ENCODE data around the gene NR3C1.

The NR3C1 gene

DNA sequence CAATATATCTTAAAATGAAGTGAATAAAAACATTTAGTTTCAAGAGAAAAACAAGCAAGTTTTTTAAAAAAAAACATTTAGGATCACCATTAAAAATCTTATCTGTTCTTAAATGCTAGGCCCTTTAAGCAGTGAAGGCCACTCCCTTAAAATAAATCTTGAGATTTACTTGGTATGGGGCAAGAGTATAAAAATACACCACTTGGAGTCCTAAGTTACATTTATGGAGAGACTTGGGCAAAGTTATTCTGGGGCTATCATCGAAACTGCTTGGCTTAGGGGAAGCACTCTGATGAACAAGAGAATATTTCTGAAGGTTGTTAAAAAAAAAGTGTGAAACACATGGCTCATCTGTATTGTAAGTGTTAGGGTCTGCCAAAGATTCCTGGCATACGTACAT, 97.4 kb downstream of the NR3C1 start:
- Histone ChIP-seq H3K4me1 (ENCODE audit: control insufficient read depth, insufficient read depth, low read length) (no peaks in the 10 kb centered on the region), H3K36me3 (ENCODE audit: control insufficient read depth, insufficient read depth, low read length) (no peaks in the 10 kb centered on the region), H3K9ac (ENCODE audit: low read length) (no peak overlapping the region), H3K4me3 (ENCODE audit: low read length) (no peak overlapping the region), H3K27me3 (ENCODE audit: control insufficient read depth, insufficient read depth, low read length) (no peaks in the 10 kb centered on the region), H3K9me3 (ENCODE audit: control insufficient read depth, low read length) (no peaks in the 10 kb centered on the region)

DNA sequence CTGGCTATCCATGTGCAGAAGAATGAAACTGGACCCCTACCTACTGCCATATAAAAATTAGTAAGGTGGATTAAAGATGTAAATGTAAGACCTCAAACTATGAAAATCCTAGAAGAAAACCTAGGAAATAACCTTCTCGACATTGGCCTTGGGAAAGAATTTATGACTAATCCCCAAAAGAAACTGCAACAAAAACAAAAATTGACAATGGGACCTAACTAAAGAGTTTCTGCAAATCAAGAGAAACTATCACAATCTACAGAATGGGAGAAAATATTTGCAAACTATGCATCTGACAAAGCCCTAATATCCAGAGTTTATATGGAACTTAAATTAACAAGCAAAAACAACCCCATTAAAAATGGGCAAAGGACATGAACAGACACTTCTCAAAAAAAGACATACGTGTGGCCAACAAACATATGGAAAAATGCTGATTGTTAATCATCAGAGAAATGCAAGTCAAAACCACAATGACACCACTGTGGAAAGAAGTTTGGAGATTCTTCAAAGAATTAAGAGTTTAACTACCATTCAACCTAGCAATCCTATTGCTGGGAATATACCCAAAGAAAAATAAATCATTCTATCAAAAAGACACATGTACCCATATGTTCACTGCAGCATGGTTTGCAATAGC, 98.5 kb downstream of the NR3C1 start:
- Histone ChIP-seq H3K36me3 (ENCODE audit: control insufficient read depth, insufficient read depth, low read length) (no peaks in the 10 kb centered on the region), H3K9me3 (ENCODE audit: control insufficient read depth, low read length) (no peaks in the 10 kb centered on the region), H3K27me3 (ENCODE audit: control insufficient read depth, insufficient read depth, low read length) (no peaks in the 10 kb centered on the region), H3K4me1 (ENCODE audit: control insufficient read depth, insufficient read depth, low read length) (no peaks in the 10 kb centered on the region), H3K9ac (ENCODE audit: low read length) (no peak overlapping the region), H3K4me3 (ENCODE audit: low read length) (no peak overlapping the region)

DNA sequence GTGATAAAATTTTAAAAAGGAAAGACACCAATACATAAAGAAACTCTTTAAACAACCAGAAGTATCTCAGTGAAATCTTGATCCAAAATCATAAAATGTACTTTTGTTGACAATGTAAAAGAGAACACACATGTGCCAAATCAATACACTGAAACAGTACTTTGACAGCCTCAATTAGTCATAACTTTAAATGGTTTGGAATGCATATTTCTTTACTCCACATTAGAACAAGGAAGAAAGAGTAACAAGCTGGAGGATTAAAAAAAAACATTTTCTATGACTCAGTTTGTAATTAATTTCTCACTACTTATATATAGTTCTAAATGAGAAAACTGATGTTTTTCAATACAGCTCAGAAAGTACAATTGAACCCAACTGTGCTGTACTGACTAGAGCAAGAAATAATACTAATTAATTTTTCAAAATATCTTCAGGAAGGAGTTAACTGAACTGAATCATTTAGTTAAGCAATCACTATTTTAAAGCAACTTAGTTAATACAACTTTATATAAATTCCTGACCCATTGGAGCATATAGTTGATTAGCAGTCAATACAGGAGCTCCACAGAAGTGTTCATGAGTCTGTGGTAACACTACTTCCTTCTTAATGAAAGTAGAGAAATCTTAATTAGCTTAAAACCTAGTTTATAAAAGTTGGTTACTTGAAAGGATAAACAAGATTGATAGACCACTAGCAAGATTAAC, 101.0 kb downstream of the NR3C1 start:
- Histone ChIP-seq H3K9ac (ENCODE audit: low read length) (no peak overlapping the region), H3K9me3 (ENCODE audit: control insufficient read depth, low read length) (no peaks in the 10 kb centered on the region), H3K4me1 (ENCODE audit: control insufficient read depth, insufficient read depth, low read length) (no peaks in the 10 kb centered on the region), H3K36me3 (ENCODE audit: control insufficient read depth, insufficient read depth, low read length) (no peaks in the 10 kb centered on the region), H3K27me3 (ENCODE audit: control insufficient read depth, insufficient read depth, low read length) (no peaks in the 10 kb centered on the region), H3K4me3 (ENCODE audit: low read length) (no peak overlapping the region)

DNA sequence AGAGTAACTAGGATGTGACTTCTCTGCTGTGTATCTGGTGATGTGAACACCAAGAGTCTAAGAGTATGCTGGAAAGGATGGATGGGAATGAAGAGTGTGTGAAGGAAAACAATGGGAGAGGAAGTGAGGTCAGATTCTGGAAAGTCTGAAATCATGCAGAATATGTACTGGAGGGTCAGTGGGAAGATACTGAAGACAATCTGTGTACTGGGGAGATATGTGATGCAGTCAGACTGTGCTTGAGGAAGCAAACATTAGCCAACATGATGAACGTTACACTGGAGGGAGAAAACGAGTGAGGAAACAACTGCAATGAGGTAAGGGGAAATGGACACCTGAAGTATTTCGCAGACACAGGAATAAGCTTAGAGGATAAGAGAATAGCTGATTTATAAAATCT, 105.7 kb downstream of the NR3C1 start:
- Histone ChIP-seq H3K36me3 (ENCODE audit: control insufficient read depth, insufficient read depth, low read length) (no peaks in the 10 kb centered on the region), H3K4me1 (ENCODE audit: control insufficient read depth, insufficient read depth, low read length) (no peaks in the 10 kb centered on the region), H3K27me3 (ENCODE audit: control insufficient read depth, insufficient read depth, low read length) (no peaks in the 10 kb centered on the region), H3K4me3 (ENCODE audit: low read length) (no peak overlapping the region), H3K9me3 (ENCODE audit: control insufficient read depth, low read length) (no peaks in the 10 kb centered on the region), H3K9ac (ENCODE audit: low read length) (no peak overlapping the region)

DNA sequence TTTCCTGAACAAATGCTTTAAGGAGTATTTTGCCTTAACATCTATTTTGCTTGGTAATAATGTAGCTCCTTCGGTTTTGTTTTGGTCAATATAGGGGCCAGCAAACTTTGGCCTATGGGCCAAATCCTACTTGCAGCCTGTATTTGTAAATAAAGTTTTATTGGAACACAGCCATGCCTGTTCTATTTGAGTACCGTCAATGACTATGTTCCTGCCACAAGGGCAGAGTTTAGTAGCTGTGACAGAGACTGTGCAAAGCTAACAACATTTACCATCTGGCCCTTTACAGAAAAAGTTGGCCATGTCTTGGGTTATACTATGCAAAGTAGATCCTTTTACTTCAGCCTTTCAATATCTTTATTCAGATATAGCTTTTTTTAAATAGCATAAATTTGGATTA, 113.4 kb downstream of the NR3C1 start:
- Histone ChIP-seq H3K27me3 (ENCODE audit: control insufficient read depth, insufficient read depth, low read length) (no peaks in the 10 kb centered on the region), H3K9ac (ENCODE audit: low read length) (no peak overlapping the region), H3K4me3 (ENCODE audit: low read length) (no peak overlapping the region), H3K9me3 (ENCODE audit: control insufficient read depth, low read length) (no peaks in the 10 kb centered on the region), H3K4me1 (ENCODE audit: control insufficient read depth, insufficient read depth, low read length) (no peaks in the 10 kb centered on the region), H3K36me3 (ENCODE audit: control insufficient read depth, insufficient read depth, low read length) (no peaks in the 10 kb centered on the region)

DNA sequence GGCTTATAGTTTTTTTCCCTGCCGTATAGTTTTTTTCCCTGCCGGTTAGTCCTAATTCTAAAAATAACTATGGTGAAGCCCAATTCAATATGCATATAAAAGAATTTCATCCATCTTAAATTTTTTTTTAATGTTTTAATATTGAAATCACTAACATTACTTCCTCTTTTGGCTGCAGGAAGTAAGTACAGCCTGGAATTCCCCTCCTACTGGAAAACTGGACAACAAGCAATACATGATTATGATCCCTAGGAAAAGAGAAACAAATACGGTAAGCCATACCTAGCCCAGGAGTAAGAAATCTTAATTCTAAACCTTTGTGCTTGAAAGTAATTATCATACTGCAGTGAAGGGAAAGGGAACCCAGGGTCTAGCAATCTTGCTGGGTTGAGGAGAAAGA, 119.0 kb downstream of the NR3C1 start:
- no peak overlapping the region for H3K4me3 ChIP-seq (ENCODE audit: low read length)
- no peaks in the 10 kb centered on the region for H3K27me3 ChIP-seq (ENCODE audit: control insufficient read depth, insufficient read depth, low read length)
- no peak overlapping the region for H3K9ac ChIP-seq (ENCODE audit: low read length)
- no peaks in the 10 kb centered on the region for H3K36me3 ChIP-seq (ENCODE audit: control insufficient read depth, insufficient read depth, low read length)
- no peaks in the 10 kb centered on the region for H3K9me3 ChIP-seq (ENCODE audit: control insufficient read depth, low read length)
- H3K4me1 ChIP-seq (ENCODE audit: control insufficient read depth, insufficient read depth, low read length) = no peaks in the 10 kb centered on the region

DNA sequence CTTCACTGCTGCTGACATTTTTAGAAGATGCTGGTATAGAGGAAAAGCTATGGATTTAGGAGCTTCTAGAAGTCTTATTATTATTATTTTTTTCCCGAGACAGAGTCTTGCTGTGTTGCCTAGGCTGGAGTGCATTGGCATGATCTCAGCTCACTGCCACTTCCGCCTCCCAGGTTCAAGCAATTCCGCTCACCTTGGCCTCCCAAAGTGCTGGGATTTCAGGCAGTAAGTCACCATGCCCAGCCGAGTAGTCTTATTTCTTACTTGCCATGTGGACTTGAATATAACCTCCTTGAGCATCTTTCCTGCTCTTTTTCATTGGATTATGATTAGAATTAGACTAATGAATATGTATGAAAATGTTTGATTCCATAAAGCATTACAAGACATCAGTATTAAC, 119.5 kb downstream of the NR3C1 start:
- Histone ChIP-seq H3K27me3 (ENCODE audit: control insufficient read depth, insufficient read depth, low read length) (no peaks in the 10 kb centered on the region), H3K4me3 (ENCODE audit: low read length) (no peak overlapping the region), H3K4me1 (ENCODE audit: control insufficient read depth, insufficient read depth, low read length) (no peaks in the 10 kb centered on the region), H3K9ac (ENCODE audit: low read length) (no peak overlapping the region), H3K9me3 (ENCODE audit: control insufficient read depth, low read length) (no peaks in the 10 kb centered on the region), H3K36me3 (ENCODE audit: control insufficient read depth, insufficient read depth, low read length) (no peaks in the 10 kb centered on the region)

DNA sequence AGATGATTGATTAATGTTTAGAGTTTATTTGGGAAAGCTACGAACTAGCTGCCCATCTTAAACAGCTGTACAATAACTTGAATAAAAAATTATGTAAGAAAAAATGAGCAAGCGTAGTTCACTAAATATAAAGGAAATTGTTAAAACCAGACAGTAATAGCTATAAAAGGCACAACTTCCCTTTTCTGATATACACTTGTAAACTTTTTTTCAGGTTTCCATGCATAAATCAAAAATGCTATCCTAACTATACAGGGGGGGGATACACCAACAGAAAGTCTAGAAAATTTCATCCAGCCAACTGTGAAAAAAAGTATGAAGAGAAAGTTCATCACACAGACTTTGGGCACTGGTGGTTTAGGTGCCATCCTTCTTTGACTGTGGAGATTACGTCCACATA, 122.3 kb downstream of the NR3C1 start:
- H3K36me3 ChIP-seq (ENCODE audit: control insufficient read depth, insufficient read depth, low read length) = no peaks in the 10 kb centered on the region
- no peak overlapping the region for H3K9ac ChIP-seq (ENCODE audit: low read length)
- no peaks in the 10 kb centered on the region for H3K4me1 ChIP-seq (ENCODE audit: control insufficient read depth, insufficient read depth, low read length)
- H3K4me3 ChIP-seq (ENCODE audit: low read length) = no peak overlapping the region
- no peaks in the 10 kb centered on the region for H3K27me3 ChIP-seq (ENCODE audit: control insufficient read depth, insufficient read depth, low read length)
- H3K9me3 ChIP-seq (ENCODE audit: control insufficient read depth, low read length) = no peaks in the 10 kb centered on the region

DNA sequence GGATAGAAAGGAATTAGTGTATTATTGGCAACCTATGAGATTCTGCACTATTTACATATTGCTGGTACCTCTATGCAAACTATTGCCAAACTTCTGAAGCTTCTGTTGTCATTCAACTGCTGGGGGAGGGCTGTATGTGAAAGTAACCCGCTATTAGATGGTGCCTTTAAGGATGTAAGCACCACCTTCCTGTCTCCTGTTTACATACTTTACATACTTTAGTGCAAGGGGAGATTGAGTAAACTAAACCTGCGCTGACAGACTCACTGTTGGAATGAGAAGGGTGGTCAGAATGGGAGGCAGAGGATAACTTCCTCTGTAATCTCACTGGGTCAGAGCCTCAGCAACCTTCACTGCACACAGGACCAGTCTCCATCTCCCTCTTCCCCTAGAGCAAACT, 123.8 kb downstream of the NR3C1 start:
- H3K27me3 ChIP-seq (ENCODE audit: control insufficient read depth, insufficient read depth, low read length) = no peaks in the 10 kb centered on the region
- no peak overlapping the region for H3K9ac ChIP-seq (ENCODE audit: low read length)
- H3K4me3 ChIP-seq (ENCODE audit: low read length) = no peak overlapping the region
- no peaks in the 10 kb centered on the region for H3K9me3 ChIP-seq (ENCODE audit: control insufficient read depth, low read length)
- no peaks in the 10 kb centered on the region for H3K36me3 ChIP-seq (ENCODE audit: control insufficient read depth, insufficient read depth, low read length)
- H3K4me1 ChIP-seq (ENCODE audit: control insufficient read depth, insufficient read depth, low read length) = no peaks in the 10 kb centered on the region

DNA sequence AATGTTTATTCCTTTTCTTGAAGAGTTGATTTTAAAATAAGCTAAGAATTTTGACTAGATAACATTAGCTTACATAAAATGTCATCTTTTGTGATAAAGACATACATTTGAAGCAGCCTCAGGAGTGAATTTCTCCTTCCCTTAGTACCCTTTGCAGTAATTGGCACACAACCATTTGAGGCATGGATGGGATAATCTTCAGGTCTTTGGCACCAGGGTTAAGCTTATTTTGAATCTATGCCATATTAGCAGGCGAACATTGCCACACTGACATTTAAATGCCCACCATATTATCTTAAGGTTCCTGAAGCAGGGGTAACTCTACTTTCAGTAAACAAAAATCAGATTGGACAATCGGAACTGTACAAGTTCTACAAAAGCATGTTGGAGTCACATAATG, 126.0 kb downstream of the NR3C1 start:
- no peak overlapping the region for H3K4me3 ChIP-seq (ENCODE audit: low read length)
- no peak overlapping the region for H3K9ac ChIP-seq (ENCODE audit: low read length)
- no peaks in the 10 kb centered on the region for H3K27me3 ChIP-seq (ENCODE audit: control insufficient read depth, insufficient read depth, low read length)
- no peaks in the 10 kb centered on the region for H3K36me3 ChIP-seq (ENCODE audit: control insufficient read depth, insufficient read depth, low read length)
- H3K4me1 ChIP-seq (ENCODE audit: control insufficient read depth, insufficient read depth, low read length) = no peaks in the 10 kb centered on the region
- no peaks in the 10 kb centered on the region for H3K9me3 ChIP-seq (ENCODE audit: control insufficient read depth, low read length)

DNA sequence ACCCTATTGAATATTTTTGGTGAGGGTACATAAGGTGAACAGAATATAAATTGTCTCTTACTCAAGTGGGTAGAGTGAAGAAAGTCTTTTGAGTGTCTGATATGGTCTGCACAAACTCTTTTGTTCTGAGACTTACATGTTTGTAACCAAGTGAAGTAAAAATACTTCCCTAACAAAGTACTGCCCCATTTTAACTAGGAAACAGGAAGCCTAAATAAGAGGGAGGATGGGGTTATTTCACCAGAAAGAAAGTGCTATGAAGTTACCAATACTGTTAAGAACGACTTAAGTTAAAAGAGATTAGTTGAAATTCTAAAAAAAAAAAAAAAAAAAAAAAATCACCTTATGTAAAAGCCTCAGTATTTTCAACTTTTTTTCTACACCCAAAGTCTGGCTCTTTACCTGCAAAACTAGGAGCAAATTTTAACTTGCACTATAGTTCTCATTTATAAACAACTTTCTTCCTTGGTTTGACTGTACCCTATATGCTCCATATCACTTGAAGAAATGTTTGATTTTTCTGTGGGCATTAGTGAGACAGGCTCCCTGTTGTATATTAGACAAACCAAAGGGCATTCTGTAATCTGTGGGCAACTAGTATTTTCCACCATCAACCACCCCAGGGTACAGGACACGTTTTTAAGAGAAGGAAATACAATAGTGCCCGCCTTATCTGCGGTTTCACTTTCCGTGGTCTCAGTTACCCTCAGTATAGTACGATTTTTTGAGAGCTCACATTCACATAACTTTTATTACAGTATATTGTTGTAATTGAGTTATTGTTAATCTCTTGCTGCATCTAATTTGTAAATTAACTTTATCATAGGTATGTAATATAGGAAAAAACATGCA, 127.7 kb downstream of the NR3C1 start:
- no peak overlapping the region for H3K4me3 ChIP-seq (ENCODE audit: low read length)
- H3K36me3 ChIP-seq (ENCODE audit: control insufficient read depth, insufficient read depth, low read length) = no peaks in the 10 kb centered on the region
- no peaks in the 10 kb centered on the region for H3K4me1 ChIP-seq (ENCODE audit: control insufficient read depth, insufficient read depth, low read length)
- H3K9me3 ChIP-seq (ENCODE audit: control insufficient read depth, low read length) = no peaks in the 10 kb centered on the region
- no peak overlapping the region for H3K9ac ChIP-seq (ENCODE audit: low read length)
- H3K27me3 ChIP-seq (ENCODE audit: control insufficient read depth, insufficient read depth, low read length) = no peaks in the 10 kb centered on the region

DNA sequence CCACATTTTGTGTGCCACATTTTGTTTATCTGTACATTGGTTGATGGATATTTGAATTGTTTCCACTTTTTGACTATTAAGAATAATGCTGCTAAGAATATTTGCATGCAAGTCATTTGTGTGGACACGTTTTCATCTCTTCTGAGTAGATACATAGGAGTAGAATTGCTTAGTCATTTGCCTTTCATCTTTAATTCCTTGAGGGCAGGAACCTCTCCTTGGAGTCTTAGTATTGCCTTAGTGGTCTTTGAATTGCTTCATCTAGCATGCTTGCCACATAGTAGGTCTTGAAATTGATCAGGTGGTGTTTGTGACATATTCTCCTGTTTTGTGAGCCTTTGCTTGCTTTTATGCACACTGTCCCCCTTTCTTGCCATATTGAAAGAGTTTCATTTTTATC, 128.5 kb downstream of the NR3C1 start:
- Histone ChIP-seq H3K4me1 (ENCODE audit: control insufficient read depth, insufficient read depth, low read length) (no peaks in the 10 kb centered on the region), H3K27me3 (ENCODE audit: control insufficient read depth, insufficient read depth, low read length) (no peaks in the 10 kb centered on the region), H3K9ac (ENCODE audit: low read length) (no peak overlapping the region), H3K36me3 (ENCODE audit: control insufficient read depth, insufficient read depth, low read length) (no peaks in the 10 kb centered on the region), H3K4me3 (ENCODE audit: low read length) (no peak overlapping the region), H3K9me3 (ENCODE audit: control insufficient read depth, low read length) (no peaks in the 10 kb centered on the region)

Data from mucosa of stomach (tissue), 1 donor.